NK-92 treated with Interleukin-12 subunit alpha and Interleukin-12 subunit beta, amount 100 ng/mL, for 24 hours (cell line): ENCODE measurements around the gene CYTH1.

ENCODE experiments used
- DNase-seq: peaks from one replicate; lab custom pipeline; 2025; lab: John Stamatoyannopoulos, UW

CYTH1 gene, protein sequence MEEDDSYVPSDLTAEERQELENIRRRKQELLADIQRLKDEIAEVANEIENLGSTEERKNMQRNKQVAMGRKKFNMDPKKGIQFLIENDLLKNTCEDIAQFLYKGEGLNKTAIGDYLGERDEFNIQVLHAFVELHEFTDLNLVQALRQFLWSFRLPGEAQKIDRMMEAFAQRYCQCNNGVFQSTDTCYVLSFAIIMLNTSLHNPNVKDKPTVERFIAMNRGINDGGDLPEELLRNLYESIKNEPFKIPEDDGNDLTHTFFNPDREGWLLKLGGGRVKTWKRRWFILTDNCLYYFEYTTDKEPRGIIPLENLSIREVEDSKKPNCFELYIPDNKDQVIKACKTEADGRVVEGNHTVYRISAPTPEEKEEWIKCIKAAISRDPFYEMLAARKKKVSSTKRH

DNA sequence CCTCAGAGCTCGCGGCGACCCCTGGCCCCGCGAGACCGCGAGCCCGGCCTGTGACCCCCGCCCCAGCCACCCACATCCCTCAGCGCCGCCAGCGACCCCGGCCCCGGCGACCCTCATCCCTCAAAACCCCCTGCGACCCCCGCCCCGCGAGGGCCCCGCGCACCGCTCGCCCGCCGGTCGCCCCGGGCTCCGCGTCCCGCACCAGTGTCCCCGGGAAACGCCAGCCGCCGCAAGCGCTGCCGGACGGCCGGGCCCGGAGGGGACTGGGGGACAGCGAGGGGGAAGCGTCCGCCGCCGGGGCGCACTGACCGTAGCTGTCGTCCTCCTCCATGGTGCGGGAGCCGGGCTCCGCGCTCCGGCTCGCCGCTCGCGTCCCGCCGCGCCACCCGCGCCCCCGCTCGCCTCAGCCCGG lies at the start of gene CYTH1:
Gene CYTH1 (minus strand): TSS at position 381 of the 412 bp plus-strand sequence. CDS start 50 bp downstream, at position 331.
- DNase-seq: no peak

DNA sequence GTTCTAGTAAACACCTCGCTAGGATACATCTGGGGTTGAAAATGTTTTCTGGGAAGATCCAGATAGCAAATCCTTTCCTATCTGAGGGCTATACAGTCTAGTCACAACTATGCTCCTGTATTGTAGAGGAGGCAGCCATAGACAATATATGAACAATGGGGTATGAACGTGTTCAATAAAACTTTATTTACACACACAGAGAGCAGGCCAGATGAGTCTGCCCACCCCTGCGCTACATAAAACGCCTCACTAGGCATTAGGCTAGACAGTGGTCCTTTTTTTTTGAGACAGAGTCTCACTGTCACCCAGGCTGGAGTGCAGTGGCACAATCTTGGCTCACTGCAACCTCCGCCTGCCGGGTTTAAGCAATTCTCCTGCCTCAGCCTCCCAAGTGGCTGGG lies 47.4 kb upstream of the CYTH1 start:
- no peak for DNase-seq

DNA sequence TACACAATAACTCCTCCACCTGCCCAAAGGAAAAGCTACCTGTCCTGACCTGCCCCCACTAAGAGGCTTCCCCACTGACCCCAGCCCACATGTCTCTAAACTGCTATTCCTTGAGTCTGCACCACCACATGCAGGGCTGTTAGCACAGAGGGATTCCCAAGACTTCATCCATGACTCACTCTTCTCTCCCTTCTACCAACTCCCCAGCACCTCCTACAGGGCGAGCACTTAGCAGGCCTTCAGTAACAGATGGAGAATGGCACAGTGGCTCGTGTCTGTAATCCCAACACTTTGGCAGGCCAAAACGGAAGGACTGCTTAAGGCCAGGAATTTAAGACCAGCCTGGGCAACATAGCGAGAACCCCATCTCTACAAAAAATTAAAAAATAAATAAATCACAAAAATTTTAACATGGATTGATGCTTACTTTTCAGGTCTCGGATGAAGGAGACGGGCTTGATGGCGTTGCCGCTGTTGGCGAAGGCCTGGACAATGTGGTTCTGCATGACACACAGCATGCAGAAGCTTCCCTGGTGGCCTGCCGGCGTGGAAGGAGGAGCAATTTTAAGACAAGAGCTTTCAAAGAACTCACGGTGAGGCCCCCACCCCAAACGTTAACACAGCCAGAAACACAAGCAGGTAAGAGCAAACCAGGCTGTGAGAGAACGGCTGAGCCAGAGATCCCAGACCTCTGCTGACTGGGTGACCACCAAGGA lies 46.6 kb upstream of the CYTH1 start:
- no peak for DNase-seq

DNA sequence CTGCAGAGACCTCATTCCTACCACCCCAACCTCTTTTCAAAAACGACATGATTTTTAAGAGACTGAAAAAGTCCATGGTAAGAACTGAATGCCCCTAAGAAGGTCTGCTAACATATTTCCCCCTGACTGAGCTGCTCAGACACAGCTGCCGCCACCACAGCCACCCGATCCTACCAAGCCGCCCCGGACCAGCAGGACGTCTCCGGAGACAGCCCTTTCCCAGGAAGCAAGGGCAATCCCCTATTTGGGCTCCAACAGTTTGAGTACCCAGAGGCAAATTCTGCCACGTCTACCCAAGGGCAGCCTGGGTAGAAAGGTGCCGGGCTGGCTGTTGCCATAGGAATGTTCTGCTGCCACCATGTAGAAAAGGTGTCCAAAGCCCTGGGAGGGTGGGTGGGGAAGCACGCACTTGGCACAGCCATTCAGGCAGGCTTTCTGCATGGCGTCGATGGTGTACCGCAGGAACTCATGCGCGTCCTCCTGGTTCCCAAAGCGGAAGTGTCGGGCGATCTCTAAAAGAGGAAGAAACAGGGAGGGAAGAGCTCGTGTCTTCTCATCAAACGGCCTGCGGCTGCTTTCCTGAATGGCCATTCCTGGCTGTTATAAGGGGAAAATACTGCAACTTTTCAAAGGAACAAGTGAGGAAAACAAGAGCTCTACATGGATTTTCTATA lies 44.9 kb upstream of the CYTH1 start:
- DNase-seq: no peak

DNA sequence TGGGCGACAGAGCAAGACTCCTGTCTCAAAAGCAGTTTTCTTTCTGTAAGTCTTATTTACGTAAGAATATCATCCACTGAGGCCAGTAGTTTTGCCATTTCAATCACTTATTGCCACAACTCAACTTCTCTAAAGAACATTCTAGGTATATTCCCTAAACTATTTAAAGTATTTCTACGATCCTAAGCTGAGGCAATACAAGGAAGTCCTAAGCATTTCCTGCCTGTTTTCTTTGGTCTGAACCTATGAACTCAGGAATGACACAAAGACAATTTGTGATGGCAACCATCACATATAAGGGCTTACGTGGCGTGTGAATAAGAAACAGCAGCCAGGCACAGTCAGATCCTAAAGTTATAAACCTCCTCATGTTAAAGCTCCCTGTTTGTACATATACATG lies 44.3 kb upstream of the CYTH1 start:
- DNase-seq: no peak

DNA sequence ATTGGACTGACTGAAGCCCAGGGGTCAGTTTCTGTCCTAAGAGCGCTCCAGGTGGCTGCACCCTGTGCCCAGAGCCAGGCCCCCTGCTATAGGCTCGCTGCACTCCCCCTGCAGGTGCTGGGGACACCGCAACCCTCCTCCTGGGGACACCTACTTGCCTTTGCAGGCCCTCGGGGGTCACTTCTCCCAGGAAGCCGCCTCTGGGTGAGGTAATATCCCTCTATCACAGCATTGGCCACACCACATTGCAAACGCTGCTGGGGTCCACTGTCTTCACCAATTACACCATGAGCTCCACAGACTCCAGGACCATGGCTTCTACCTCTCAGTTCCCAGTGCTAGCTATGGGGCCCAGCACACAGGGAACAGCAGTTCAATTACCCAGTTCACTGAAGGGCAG lies 43.6 kb upstream of the CYTH1 start:
- no peak for DNase-seq

DNA sequence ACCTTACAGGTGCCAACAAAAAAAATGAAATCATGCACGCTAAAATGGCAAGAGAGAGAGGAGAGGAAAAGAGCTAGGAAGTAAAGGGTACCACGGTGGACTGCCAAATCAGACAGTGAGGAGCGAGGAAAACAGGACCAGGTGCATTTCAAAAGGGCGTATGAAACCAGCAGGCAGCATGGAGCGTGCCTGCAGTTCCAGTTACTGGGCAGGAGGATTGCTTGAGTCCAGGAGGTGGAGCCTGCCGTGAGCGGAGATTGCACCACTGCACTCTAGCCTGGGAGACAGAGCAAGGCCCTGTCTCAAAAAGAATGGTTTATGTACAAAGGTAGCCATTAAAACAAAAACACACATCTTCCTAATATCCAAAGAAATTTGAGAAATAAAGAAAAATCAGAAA lies 42.2 kb upstream of the CYTH1 start:
- DNase-seq: no peak

DNA sequence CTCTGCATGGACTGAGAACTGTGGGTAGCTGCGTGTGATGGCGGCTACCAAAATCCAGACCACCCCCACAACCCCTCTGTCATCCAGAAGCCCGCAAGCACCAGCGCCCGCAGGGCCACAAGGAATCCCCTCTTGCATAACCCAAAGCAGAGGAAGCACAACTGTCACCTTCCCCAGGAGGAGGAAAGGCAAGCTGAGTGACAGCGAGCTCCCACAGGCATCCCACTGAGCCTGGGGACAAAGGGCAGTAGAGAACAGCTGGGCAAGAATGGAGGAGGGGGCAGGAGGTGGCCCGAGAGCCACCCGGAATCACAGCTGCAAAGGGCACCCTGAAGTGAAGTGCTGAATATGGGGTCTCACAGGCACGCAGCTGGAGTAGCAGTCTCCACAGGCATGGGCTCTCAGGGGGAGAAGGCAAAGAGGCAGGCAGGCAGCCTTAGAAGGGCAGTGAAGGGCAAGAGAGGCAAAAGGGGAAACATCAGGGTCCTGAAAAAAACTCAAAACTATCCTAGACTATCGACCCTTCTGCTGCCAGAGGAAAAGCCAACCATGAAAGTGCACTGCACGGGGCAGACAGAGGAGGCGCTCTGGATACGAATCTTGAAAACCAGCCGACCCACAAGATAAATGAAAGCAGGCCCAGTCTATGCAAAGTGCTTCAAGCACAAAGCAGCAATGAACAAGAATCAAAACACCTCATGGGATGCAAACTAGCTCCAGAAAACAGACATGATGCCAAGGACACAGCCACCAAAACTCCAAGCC lies 41.4 kb upstream of the CYTH1 start:
- DNase-seq: no peak

DNA sequence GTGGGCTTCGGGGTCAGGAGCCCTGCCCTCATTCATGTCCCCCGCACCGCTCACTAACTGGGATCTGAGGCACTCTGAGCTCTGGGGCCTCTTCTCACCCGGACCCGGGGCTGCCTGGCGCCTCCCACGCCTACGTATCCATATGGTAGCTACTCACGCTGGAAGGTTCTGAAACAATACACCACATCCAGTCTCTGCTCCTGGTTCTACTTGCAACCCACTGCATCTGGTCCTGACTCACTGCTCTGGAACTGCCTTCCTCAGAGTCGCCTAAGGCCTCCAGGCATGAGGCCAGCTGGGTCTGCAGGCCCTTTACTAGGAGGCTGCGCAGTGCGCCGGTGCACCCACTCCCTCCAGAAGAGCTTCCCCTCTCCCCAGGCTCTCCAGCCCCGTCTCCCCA lies 40.5 kb upstream of the CYTH1 start:
- no peak for DNase-seq

DNA sequence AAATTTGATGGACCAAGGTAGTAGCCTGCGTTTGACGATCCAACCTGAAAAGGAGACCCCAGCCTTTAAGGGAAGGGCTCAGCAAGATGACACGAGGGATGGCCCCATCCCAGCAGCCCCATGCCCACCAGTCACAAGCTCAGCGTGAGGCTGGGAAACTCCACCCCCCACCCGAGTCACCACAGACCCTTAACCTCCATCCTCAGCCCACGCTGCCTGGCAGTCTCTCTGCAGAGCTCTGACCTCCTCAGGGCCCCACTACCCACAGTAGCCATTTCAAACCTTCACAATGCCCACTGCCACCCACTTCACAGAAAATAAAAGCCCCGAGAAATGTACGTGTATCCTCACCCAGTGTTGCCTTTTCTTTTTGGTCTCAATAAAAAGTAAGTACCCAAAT lies 39.9 kb upstream of the CYTH1 start:
- DNase-seq: no peak

DNA sequence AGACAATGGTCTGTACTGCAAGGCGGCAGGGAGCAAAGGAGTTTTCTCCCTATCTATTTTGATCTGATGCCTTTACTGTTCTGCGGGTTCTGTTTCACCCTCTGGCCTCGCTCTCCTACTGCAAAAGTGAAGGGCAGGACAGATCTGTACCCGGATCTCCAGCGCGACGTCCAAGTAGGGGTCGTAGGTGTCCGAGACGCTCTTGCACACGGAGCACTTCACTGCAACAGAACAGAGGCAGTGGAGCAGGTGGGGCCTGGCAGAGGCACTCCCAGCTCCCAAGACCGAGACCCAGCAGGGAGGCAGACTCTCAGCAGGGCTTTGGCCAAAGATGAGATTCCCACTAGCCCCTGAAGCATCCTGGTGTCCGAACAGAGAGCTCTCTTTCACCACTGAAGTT lies 38.8 kb upstream of the CYTH1 start:
- DNase-seq: no peak

DNA sequence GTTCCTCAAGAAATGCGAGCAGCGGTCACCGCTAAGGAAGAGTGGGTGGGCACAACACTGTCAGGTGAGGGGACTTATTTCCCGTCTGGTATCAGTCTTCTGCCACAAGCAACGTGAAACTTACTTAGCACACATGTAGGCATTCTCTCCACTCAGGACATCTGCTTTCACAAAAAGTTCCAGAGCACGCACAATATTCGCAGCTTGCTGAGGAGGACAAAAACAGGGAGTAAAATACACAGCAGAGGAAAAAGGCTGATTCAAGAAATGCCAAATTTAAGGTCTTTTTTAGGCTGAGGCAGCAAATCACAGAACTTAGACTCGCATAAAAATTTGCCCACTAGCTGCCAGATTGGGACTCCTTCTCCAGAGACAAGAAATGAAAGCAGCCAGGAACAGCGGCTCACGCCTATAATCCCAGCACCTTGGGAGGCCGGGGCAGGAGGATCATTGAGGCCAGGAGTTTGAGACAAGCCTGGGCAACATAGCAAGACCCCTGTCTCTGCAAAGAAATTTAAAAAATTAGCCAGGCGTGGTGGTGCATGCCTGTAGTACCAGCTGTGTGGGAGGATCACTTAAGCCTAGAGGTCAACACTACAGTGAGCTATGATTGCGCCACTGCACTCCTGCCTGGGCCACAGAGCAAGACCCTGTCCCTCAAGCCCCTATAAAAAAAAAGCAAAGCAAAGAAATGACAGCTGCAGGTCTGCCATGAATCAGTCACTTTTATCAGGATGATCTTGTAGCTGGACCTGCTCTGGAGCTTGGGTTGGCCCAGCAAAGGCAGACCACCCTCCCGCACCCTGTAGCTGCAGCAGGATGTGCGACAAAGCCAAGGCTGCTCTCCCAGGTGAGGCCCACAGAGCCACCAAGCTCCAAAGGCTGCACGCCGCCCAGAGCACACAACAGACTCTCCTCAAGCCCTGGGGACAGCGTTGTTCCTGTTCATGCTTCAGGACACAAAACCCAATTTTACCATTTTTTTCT lies 38.0 kb upstream of the CYTH1 start:
- DNase-seq: no peak

DNA sequence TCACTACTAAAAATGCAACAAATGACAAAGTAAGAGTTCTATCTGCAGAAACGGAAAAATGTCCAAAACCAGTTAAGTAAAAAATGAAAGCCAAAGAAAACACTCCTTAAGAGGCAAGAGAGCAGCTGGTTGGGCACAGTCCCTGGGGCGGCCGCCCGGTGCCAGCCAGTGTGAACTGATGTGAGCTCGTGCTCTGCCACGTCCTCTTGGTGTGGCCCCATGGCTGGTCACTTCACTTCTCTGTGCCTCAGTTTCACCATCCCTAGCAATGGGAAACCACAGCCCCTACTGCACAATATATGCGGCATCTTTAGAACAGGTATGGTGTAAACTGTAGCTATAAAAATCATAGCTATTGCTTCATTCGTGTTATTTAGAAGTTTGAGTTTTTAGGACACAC lies 37.3 kb upstream of the CYTH1 start:
- no peak for DNase-seq

DNA sequence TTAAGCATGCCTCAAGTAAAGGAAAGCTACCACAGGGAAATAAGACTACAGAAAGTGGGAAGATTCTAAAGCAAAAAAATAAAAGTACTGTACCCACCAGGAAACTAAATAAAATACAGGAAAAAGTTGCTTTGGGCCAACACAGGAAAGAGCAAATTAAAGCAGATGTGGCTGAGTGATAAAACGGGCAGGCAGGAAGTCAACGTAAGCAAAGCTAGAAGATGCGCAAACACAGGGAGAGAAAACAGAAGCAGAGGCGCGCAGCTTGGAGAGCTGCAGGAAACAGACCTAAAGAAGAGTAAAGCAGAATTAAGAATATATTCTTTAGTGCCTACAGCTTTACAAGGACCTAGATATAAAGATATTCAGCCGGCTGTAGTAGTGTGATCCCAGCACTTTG lies 36.9 kb upstream of the CYTH1 start:
- no peak for DNase-seq

DNA sequence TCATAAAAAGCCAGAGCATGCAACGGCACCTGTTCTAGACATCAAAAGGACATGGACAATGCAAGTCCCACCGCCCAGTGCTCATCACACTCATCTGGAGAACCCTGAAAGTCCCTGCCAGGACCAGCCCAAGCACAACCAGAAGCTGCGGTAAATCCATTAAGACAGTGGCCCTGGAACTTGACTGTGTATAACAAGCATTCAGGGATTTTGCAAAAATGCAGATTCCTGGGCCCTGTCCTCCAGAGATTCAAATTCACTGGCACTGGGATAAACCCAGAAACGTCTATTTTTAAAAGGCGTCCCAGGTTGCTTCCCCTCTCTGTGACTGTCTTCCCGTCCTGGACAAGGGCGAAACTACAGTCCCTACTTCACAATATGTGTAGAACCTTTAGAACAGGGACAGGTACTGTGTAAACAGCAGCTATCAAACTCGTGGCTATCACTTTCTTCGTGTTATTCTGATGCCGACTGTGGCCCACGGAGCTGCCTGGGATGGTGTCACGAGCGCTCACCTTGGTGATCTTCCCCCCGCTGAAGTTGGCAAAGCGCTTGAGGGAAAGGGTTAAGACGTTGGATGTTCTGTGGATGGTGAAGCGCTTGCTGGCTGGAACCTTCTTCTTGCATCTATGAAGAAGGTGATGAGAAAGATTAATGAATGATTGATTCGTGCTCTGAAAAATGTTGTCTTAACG lies 36.2 kb upstream of the CYTH1 start:
- DNase-seq: no peak

DNA sequence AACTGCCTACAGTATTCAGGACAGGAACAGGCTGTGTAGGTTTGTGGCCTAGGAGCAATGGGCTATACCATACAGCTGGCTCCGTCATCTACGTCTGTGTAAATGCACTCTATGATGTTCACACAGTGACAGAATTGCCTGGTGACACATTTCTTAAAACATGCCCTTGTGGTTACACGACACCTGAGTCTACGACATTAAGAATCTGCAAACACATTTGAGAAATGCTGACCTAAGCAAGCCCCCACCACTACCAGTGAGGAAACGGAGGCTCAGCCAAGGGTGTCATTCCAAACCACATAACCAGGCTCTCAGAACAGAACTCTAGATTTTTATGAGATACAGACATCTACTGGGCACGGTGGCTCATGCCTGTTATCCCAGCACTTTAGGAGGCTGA lies 35.0 kb upstream of the CYTH1 start:
- no peak for DNase-seq

DNA sequence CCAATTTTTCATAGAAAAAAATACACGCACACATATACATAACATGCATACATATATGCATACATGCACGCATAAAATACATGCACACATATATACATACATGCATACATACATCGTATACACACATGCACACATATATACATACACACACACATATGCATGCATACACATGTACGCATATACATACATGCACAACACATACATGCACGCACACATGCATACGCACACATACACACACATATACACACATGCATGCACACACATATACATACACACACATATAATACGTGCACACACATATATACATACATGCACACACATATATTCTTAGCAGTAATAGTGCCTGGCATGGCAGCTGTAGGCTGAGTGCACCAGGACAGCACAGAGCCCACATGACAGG lies 33.6 kb upstream of the CYTH1 start:
- DNase-seq: no peak

DNA sequence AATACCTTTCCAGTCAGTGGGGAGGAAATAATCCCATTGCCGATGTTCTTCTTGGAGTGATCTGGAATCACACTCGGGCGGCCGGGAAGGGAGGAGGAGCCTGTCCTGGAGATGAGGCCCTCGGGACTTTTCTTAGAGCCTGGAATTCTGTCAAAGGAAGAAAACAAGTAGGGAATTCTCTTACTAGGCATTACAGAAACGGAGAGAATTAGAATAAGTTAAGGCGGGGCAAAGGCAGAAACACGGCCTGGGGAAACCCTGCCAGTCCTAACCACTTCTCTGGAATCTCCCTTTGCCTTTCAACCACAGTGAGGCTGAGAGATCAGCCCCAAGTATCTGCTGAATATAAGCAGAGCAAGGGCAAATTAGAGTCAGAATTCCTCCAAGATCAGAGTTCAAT lies 30.8 kb upstream of the CYTH1 start:
- no peak for DNase-seq

DNA sequence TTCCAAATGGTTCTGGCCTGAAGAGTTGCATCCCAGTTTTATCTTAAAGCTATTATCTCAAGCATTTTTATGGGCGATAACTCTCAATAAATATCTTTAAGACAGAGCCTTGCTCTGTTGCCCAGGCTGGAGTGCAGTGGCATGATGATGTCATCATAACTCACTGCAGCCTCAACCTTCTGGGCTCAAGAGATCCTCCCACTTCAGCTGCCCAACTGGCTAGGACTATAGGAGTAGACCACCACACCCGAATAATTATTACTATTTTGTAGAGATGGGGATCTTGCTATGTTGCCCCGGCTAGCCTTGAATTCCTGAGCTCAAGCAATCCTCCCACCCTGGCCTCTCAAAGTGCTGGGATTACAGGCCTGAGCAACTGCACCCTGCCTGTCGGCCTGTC lies 26.1 kb upstream of the CYTH1 start:
- DNase-seq: no peak

DNA sequence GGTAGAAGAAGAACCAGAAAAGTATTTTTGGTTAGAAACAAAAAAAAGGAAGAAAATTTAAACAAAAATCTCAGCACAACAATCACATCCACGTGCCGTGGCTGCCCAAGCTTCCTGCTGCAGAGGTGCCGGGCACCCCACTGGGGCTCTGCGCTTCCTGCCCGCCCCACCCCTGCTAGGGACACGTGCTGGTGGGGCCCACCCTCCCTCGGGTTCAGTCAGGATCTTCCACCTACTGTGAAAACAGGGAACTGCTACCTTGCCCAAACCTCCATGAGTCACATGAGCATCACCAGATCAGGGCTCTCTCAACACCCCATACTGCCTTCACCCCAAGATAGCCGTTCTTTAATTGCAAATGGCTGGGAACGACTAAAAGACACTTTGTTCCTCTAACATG lies 24.4 kb upstream of the CYTH1 start:
- no peak for DNase-seq

DNA sequence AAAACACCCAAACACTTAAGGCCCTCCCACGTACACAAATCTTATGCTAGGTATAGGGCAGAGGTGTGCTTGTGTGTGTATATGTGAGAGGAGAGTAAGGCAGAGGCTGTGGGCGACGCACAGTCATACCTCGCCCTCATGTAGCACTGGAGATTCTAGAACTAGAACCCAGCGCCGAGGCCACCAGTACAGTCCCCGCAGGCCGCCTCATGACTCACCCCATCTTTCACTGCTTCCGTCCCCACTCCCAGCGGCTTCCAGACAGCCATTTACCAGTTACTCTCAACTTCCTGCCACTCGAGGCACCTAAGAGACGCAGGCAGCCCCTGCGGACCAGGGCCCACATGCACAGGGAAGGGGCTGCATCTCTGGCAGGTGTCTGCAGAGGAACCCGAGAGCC lies 23.2 kb upstream of the CYTH1 start:
- DNase-seq: no peak
